ENCODE measurements around the gene BEND4. TPM values are rescaled to one million over a fixed set of nuclear protein-coding genes. Genes with fewer than 3 reads are reported as not detected.

Gene BEND4
- not detected in 2 replicates for total RNA-seq (2021)
- Bru-seq, nascent RNA, result percentile 4 among the genes with signal in this experiment
- percentile 2 among the genes with signal in this experiment for BruChase-seq, experiment 1, labeled RNA remaining after a 2-hour chase
- BruChase-seq, experiment 2, labeled RNA remaining after a 6-hour chase, result percentile 10 among the genes with signal in this experiment
- long read RNA-seq, result 0 reads

- Histone ChIP-seq H3F3A (ENCODE audit: insufficient read depth, low read depth) (no peaks in the 10 kb centered on the region), H3K27ac (no peak within 1 kb of the TSS), H3K36me3 (ENCODE audit: low read depth) (no peaks in the 10 kb centered on the region), H3K4me2 (no peak within 1 kb of the TSS), H3K9me2 (ENCODE audit: insufficient read depth) (no peaks in the 10 kb centered on the region), H3K27me3 (ENCODE audit: insufficient read depth, low read depth) (peaks cover 22% of the 10 kb centered on the region), H4K20me1 (ENCODE audit: insufficient read depth) (no peaks in the 10 kb centered on the region), H3K79me2 (ENCODE audit: low read depth) (no peaks in the 10 kb centered on the region), H3K4me1 (replicated peaks; ENCODE audit: insufficient read depth) (no peaks in the 10 kb centered on the region), H2AFZ (no peak within 1 kb of the TSS), H3K9me3 (ENCODE audit: insufficient read depth, low read depth) (no peaks in the 10 kb centered on the region), H3K4me3 (no peak within 1 kb of the TSS)
- DNase-seq, result no peak
- intact Hi-C loops (cut with micrococcal nuclease; ENCODE audit: unreplicated experiment), result no loop called here
- TF ChIP-seq EZH2 (IDR thresholded peaks at IDR 0.05; ENCODE audit: low read depth) (no peak), CTCF (conservative IDR thresholded peaks at IDR 0.05) (no peak)
- CTCF ChIA-PET, result no interaction called here
- POLR2A ChIA-PET (ENCODE audit: unreplicated experiment), result no interaction called here
- BruUV-seq (replicated peaks), result no TSS peak
Observed at GRCh38 chr4:42152507-42153504, at the start of gene BEND4. TSS of gene BEND4 (minus strand) at chr4:42152655. CDS start at chr4:42152143, 512 bp downstream.

GRCh38 chr4:42197341-42197740 is 44.9 kb upstream of the BEND4 start:
- H3K4me2 ChIP-seq, result no peak overlapping the region
- H3K4me3 ChIP-seq, result no peak overlapping the region
- DNase-seq, result no peak
- H3F3A ChIP-seq (ENCODE audit: insufficient read depth, low read depth), result no peaks in the 10 kb centered on the region
- TF ChIP-seq EZH2 (IDR thresholded peaks at IDR 0.05; ENCODE audit: low read depth) (no peak), CTCF (conservative IDR thresholded peaks at IDR 0.05) (no peak)
- H3K27me3 ChIP-seq (ENCODE audit: insufficient read depth, low read depth), result peaks cover 69% of the 10 kb centered on the region
- H3K4me1 ChIP-seq (replicated peaks; ENCODE audit: insufficient read depth), result no peaks in the 10 kb centered on the region
- H3K9me2 ChIP-seq (ENCODE audit: insufficient read depth), result no peaks in the 10 kb centered on the region
- no TSS peak for BruUV-seq (replicated peaks)
- no peaks in the 10 kb centered on the region for H4K20me1 ChIP-seq (ENCODE audit: insufficient read depth)
- H3K79me2 ChIP-seq (ENCODE audit: low read depth), result no peaks in the 10 kb centered on the region
- H3K9me3 ChIP-seq (ENCODE audit: insufficient read depth, low read depth), result no peaks in the 10 kb centered on the region; the same call in 1 of the 2 replicates
- ChIA-PET CTCF (no interaction called here), POLR2A (ENCODE audit: unreplicated experiment) (no interaction called here)
- intact Hi-C loops (cut with micrococcal nuclease; ENCODE audit: unreplicated experiment), result no loop called here
- H3K36me3 ChIP-seq (ENCODE audit: low read depth), result no peaks in the 10 kb centered on the region
- H2AFZ ChIP-seq, result no peak overlapping the region
- no peak overlapping the region for H3K27ac ChIP-seq

GRCh38 chr4:42172921-42173320 is 20.5 kb upstream of the BEND4 start:
- TF ChIP-seq EZH2 (IDR thresholded peaks at IDR 0.05; ENCODE audit: low read depth) (no peak), CTCF (conservative IDR thresholded peaks at IDR 0.05) (no peak)
- Histone ChIP-seq H4K20me1 (ENCODE audit: insufficient read depth) (no peaks in the 10 kb centered on the region), H3K4me2 (no peak overlapping the region), H3K36me3 (ENCODE audit: low read depth) (no peaks in the 10 kb centered on the region), H3K27me3 (ENCODE audit: insufficient read depth, low read depth) (peaks cover 15% of the 10 kb centered on the region), H3K79me2 (ENCODE audit: low read depth) (no peaks in the 10 kb centered on the region), H3K9me3 (ENCODE audit: insufficient read depth, low read depth) (no peaks in the 10 kb centered on the region), H3K4me1 (replicated peaks; ENCODE audit: insufficient read depth) (no peaks in the 10 kb centered on the region), H3K9me2 (ENCODE audit: insufficient read depth) (no peaks in the 10 kb centered on the region), H2AFZ (no peak overlapping the region), H3F3A (ENCODE audit: insufficient read depth, low read depth) (no peaks in the 10 kb centered on the region), H3K27ac (no peak overlapping the region), H3K4me3 (no peak overlapping the region)
- DNase-seq, result no peak
- no TSS peak for BruUV-seq (replicated peaks)
- POLR2A ChIA-PET (ENCODE audit: unreplicated experiment), result no interaction called here
- CTCF ChIA-PET, result no interaction called here
- intact Hi-C loops (cut with micrococcal nuclease; ENCODE audit: unreplicated experiment), result no loop called here
